ENCODE data around the gene ADGRD1.

The ADGRD1 gene

GRCh38 chr12:130958557-130959140, 4.9 kb downstream of the ADGRD1 start:
- no peak overlapping the region for H2AFZ ChIP-seq (ENCODE audit: low read depth, low read length)
- H3K27me3 ChIP-seq (ENCODE audit: insufficient read depth, low read length, poor library complexity), result peaks cover 2% of the 10 kb centered on the region
- H3K4me1 ChIP-seq (ENCODE audit: insufficient read depth, low read length), result no peaks in the 10 kb centered on the region
- no peak overlapping the region for H3K27ac ChIP-seq (ENCODE audit: low read length)
- TF ChIP-seq, protein P1, sequence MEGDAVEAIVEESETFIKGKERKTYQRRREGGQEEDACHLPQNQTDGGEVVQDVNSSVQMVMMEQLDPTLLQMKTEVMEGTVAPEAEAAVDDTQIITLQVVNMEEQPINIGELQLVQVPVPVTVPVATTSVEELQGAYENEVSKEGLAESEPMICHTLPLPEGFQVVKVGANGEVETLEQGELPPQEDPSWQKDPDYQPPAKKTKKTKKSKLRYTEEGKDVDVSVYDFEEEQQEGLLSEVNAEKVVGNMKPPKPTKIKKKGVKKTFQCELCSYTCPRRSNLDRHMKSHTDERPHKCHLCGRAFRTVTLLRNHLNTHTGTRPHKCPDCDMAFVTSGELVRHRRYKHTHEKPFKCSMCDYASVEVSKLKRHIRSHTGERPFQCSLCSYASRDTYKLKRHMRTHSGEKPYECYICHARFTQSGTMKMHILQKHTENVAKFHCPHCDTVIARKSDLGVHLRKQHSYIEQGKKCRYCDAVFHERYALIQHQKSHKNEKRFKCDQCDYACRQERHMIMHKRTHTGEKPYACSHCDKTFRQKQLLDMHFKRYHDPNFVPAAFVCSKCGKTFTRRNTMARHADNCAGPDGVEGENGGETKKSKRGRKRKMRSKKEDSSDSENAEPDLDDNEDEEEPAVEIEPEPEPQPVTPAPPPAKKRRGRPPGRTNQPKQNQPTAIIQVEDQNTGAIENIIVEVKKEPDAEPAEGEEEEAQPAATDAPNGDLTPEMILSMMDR (IDR thresholded peaks at IDR 0.05; ENCODE audit: borderline replicate concordance, extremely low read depth, low read length, poor library complexity, severe bottlenecking), result no peak
- TF ChIP-seq EZH2 (IDR thresholded peaks at IDR 0.05; ENCODE audit: borderline replicate concordance, low read depth, low read length, severe bottlenecking), result no peak
- no peak overlapping the region for H3K4me3 ChIP-seq (ENCODE audit: low read depth in 1 of 2, low read length in 2 of 2)
- no peak for DNase-seq
- H3K36me3 ChIP-seq (ENCODE audit: insufficient read depth, low read length), result no peaks in the 10 kb centered on the region
- no peaks in the 10 kb centered on the region for H3K79me2 ChIP-seq (ENCODE audit: insufficient read depth, low read length)
- H4K20me1 ChIP-seq (ENCODE audit: insufficient read depth, low read length), result no peaks in the 10 kb centered on the region
- H3K4me2 ChIP-seq (ENCODE audit: insufficient read depth, low read length), result no peak overlapping the region
- H3K9ac ChIP-seq (ENCODE audit: low read depth, low read length), result no peak overlapping the region
- no peak for ATAC-seq (ENCODE audit: insufficient read depth, low read depth)
- no peaks in the 10 kb centered on the region for H3K9me3 ChIP-seq (ENCODE audit: insufficient read depth, low read length, severe bottlenecking)

DNA sequence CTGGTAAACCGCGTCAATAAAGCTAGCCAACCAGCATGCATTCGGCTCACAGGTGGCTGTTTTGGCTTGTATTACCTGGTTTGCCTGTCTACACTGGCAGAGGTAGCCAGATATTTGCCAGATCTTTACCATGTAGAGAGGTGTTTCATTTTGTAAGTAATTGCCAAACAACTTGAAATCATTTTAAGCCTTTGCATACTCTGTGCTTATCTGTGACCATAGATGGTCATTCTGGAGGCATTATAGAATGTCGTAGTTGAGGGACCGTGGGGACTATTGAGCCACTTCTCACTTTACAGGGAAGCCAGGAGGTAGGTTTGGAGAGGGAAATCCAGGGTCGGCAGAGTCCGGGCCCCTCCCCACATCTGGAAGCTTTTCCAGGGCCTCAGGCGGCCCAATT, 5.9 kb downstream of the ADGRD1 start:
- Histone ChIP-seq H4K20me1 (ENCODE audit: insufficient read depth, low read length) (no peaks in the 10 kb centered on the region), H3K4me1 (ENCODE audit: insufficient read depth, low read length) (no peaks in the 10 kb centered on the region), H3K27me3 (ENCODE audit: insufficient read depth, low read length, poor library complexity) (peaks cover 2% of the 10 kb centered on the region), H3K36me3 (ENCODE audit: insufficient read depth, low read length) (no peaks in the 10 kb centered on the region), H3K4me3 (ENCODE audit: low read depth in 1 of 2, low read length in 2 of 2) (no peak overlapping the region), H3K27ac (ENCODE audit: low read length) (no peak overlapping the region), H3K9me3 (ENCODE audit: insufficient read depth, low read length, severe bottlenecking) (no peaks in the 10 kb centered on the region), H3K4me2 (ENCODE audit: insufficient read depth, low read length) (no peak overlapping the region), H3K9ac (ENCODE audit: low read depth, low read length) (no peak overlapping the region), H2AFZ (ENCODE audit: low read depth, low read length) (no peak overlapping the region), H3K79me2 (ENCODE audit: insufficient read depth, low read length) (no peaks in the 10 kb centered on the region)
- DNase-seq, result no peak
- ATAC-seq (ENCODE audit: insufficient read depth, low read depth), result no peak
- TF ChIP-seq EZH2 (IDR thresholded peaks at IDR 0.05; ENCODE audit: borderline replicate concordance, low read depth, low read length, severe bottlenecking), result no peak
- TF ChIP-seq, protein P1 (IDR thresholded peaks at IDR 0.05; ENCODE audit: borderline replicate concordance, extremely low read depth, low read length, poor library complexity, severe bottlenecking), result no peak

DNA sequence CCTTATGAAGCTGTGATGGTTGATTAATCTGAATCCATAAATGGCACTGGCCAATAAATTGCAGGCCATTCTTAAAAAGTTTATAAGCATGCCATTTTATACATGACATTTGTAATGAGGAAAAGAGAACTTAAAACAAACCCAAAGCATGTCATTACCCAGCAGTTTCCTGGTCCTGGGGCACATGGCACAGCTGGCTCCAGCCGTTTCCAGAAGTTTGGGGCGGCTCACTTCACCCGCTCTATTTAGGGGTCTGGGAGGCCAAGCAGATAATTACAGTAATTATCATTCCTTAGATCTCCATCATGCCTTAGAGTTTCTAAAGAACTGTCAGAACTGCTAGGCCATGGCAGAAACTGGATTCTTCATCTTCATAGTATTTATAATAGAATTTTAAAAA, 6.4 kb downstream of the ADGRD1 start:
- no peaks in the 10 kb centered on the region for H3K79me2 ChIP-seq (ENCODE audit: insufficient read depth, low read length)
- no peak overlapping the region for H2AFZ ChIP-seq (ENCODE audit: low read depth, low read length)
- no peak overlapping the region for H3K9ac ChIP-seq (ENCODE audit: low read depth, low read length)
- TF ChIP-seq EZH2 (IDR thresholded peaks at IDR 0.05; ENCODE audit: borderline replicate concordance, low read depth, low read length, severe bottlenecking), result no peak
- TF ChIP-seq, protein P1 (IDR thresholded peaks at IDR 0.05; ENCODE audit: borderline replicate concordance, extremely low read depth, low read length, poor library complexity, severe bottlenecking), result no peak
- H3K27ac ChIP-seq (ENCODE audit: low read length), result no peak overlapping the region
- no peak overlapping the region for H3K4me2 ChIP-seq (ENCODE audit: insufficient read depth, low read length)
- no peaks in the 10 kb centered on the region for H3K36me3 ChIP-seq (ENCODE audit: insufficient read depth, low read length)
- no peak overlapping the region for H3K4me3 ChIP-seq (ENCODE audit: low read depth in 1 of 2, low read length in 2 of 2)
- DNase-seq, result no peak
- H3K9me3 ChIP-seq (ENCODE audit: insufficient read depth, low read length, severe bottlenecking), result no peaks in the 10 kb centered on the region
- no peaks in the 10 kb centered on the region for H4K20me1 ChIP-seq (ENCODE audit: insufficient read depth, low read length)
- no peaks in the 10 kb centered on the region for H3K4me1 ChIP-seq (ENCODE audit: insufficient read depth, low read length)
- ATAC-seq (ENCODE audit: insufficient read depth, low read depth), result no peak
- H3K27me3 ChIP-seq (ENCODE audit: insufficient read depth, low read length, poor library complexity), result peaks cover 2% of the 10 kb centered on the region

Measured in DND-41 (cell line).